Neural progenitor cell (in vitro differentiated cells): ENCODE results near the gene LYZL6.

Experiments used
- CTCF ChIP-seq: fragments of 200-600 bp; sonication (generic); IDR thresholded peaks from 2 replicates; pipeline ENCODE4 v1.5.1; 2017; ENCODE audit warnings: antibody characterized with exemption, mild to moderate bottlenecking
- EZH2 ChIP-seq: fragments of 200-600 bp; sonication (generic); IDR thresholded peaks from 2 replicates; pipeline ENCODE4 v1.6.1; 2017; ENCODE audit warnings: antibody characterized with exemption, mild to moderate bottlenecking, moderate library complexity
- EZH2phosphoT487 ChIP-seq: fragments of 200-600 bp; sonication (generic); IDR thresholded peaks from 2 replicates; pipeline ENCODE4 v1.6.1; 2017; ENCODE audit warnings: antibody characterized with exemption

- TF ChIP-seq CTCF = no peak
- no peak for TF ChIP-seq EZH2
- no peak for TF ChIP-seq EZH2phosphoT487
Observed at GRCh38 chr17:35981246-35981645, 37.7 kb upstream of the LYZL6 start, which contains the start of gene CCL16.
